OCI-LY7 (cell line): ENCODE data around the gene GATA5.

Experiments
- CTCF ChIP-seq: fragments of 200-600 bp; sonication (generic); conservative IDR thresholded peaks from 2 replicates; pipeline ENCODE4 v1.5.1; 2014; ENCODE audit warnings: mild to moderate bottlenecking, antibody characterized with exemption, low read length, moderate library complexity, mixed read lengths
- EZH2phosphoT487 ChIP-seq: fragments of 200-600 bp; sonication (generic); IDR thresholded peaks from 2 replicates; pipeline ENCODE4 v1.6.1; 2018; ENCODE audit warnings: low read depth, borderline replicate concordance, mild to moderate bottlenecking, mixed run types, antibody characterized with exemption, low read length, moderate library complexity, mixed read lengths

- TF ChIP-seq CTCF = no peak
- TF ChIP-seq EZH2phosphoT487 = no peak
Measured at GRCh38 chr20:62517168-62517567, 41.4 kb upstream of the GATA5 start.
